ENCODE results near the gene KCNIP1. TPM values are rescaled to one million over a fixed set of nuclear protein-coding genes. Genes with fewer than 3 reads are reported as not detected.
A peak's percentile ranks its signal among the peaks of the same experiment; 100 is the strongest.

KCNIP1 gene
- total and polyA plus RNA-seq, 10 of the 15 experiments (the other 5 are each of a cell fraction or from before 2014, with no cell fraction given), result not detected

DNA sequence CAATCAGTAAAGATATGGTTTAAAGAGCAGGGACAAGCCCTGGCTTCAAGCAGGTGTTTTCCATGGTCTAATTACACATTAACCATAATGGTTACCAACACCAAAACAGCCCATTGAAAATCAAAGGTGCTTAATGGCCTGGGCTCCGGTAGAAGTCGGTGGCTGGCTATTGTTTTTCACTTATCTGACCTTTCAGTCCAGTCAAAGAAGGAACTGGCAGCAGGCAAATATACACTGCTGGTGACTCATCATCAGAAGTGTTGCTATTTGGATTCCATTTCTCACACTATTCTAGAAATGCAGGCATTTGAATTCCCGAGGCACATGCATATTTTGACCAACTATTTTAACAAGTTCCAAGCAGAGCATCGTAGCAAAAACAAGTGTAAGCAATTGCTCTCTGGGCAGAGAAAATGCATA is 253.4 kb downstream of the KCNIP1 start (continued):
- TF ChIP-seq, protein P1, sequence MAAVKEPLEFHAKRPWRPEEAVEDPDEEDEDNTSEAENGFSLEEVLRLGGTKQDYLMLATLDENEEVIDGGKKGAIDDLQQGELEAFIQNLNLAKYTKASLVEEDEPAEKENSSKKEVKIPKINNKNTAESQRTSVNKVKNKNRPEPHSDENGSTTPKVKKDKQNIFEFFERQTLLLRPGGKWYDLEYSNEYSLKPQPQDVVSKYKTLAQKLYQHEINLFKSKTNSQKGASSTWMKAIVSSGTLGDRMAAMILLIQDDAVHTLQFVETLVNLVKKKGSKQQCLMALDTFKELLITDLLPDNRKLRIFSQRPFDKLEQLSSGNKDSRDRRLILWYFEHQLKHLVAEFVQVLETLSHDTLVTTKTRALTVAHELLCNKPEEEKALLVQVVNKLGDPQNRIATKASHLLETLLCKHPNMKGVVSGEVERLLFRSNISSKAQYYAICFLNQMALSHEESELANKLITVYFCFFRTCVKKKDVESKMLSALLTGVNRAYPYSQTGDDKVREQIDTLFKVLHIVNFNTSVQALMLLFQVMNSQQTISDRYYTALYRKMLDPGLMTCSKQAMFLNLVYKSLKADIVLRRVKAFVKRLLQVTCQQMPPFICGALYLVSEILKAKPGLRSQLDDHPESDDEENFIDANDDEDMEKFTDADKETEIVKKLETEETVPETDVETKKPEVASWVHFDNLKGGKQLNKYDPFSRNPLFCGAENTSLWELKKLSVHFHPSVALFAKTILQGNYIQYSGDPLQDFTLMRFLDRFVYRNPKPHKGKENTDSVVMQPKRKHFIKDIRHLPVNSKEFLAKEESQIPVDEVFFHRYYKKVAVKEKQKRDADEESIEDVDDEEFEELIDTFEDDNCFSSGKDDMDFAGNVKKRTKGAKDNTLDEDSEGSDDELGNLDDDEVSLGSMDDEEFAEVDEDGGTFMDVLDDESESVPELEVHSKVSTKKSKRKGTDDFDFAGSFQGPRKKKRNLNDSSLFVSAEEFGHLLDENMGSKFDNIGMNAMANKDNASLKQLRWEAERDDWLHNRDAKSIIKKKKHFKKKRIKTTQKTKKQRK (IDR thresholded peaks at IDR 0.05; ENCODE audit: low read depth, low read length), result no peak
- TF ChIP-seq DPF2 (IDR thresholded peaks at IDR 0.05), result peak; percentile 72
- peak; percentile 50; the same call in 1 of the 2 replicates for TF ChIP-seq GATAD2B (conservative IDR thresholded peaks at IDR 0.05; ENCODE audit: low read depth)
- peak; percentile 91 for TF ChIP-seq NR2F1 (conservative IDR thresholded peaks at IDR 0.05)
- TF ChIP-seq RAD51 (IDR thresholded peaks at IDR 0.05), result peak; percentile 25; the same call in 1 of the 2 replicates
- TF ChIP-seq BHLHE40 (IDR thresholded peaks at IDR 0.05; ENCODE audit: borderline replicate concordance in 1 of 2, low read depth in 2 of 2, low read length in 1 of 2), result peak in 1 of 2 experiments; percentile 60; a peak in 1 of 4 replicates
- TF ChIP-seq CHD2 (IDR thresholded peaks at IDR 0.05; ENCODE audit: borderline replicate concordance, low read depth, low read length), result 0 out of 2 replicates have a peak, but pooled peaks have one; percentile 30
- peak; percentile 92 for TF ChIP-seq MTA2 (IDR thresholded peaks at IDR 0.05; ENCODE audit: low read depth)

DNA sequence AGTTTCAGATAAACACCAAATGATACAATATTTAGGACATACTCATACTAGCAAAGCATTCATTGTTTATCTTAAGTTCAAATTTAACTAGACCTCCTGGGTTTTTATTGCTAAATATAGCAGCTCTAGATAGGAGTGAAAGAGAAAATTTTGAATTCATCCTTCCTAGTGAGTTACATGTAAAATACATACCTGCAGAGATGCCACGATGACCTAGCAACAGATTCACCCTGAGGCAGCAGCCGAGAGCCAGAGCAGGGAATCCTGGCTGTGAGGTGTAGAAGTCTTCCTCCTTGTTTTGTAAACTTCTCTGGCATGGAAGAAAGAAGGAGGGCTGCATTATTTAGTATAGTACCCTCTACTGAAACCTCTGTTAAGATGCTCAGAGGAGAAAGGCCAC is 253.8 kb downstream of the KCNIP1 start:
- no peak overlapping the region for H2AFZ ChIP-seq (ENCODE audit: control insufficient read depth, low read depth, low read length)
- no peak for TF ChIP-seq FOS (IDR thresholded peaks at IDR 0.05; ENCODE audit: borderline replicate concordance, extremely low read depth, insufficient read length)
- TF ChIP-seq, protein P2, sequence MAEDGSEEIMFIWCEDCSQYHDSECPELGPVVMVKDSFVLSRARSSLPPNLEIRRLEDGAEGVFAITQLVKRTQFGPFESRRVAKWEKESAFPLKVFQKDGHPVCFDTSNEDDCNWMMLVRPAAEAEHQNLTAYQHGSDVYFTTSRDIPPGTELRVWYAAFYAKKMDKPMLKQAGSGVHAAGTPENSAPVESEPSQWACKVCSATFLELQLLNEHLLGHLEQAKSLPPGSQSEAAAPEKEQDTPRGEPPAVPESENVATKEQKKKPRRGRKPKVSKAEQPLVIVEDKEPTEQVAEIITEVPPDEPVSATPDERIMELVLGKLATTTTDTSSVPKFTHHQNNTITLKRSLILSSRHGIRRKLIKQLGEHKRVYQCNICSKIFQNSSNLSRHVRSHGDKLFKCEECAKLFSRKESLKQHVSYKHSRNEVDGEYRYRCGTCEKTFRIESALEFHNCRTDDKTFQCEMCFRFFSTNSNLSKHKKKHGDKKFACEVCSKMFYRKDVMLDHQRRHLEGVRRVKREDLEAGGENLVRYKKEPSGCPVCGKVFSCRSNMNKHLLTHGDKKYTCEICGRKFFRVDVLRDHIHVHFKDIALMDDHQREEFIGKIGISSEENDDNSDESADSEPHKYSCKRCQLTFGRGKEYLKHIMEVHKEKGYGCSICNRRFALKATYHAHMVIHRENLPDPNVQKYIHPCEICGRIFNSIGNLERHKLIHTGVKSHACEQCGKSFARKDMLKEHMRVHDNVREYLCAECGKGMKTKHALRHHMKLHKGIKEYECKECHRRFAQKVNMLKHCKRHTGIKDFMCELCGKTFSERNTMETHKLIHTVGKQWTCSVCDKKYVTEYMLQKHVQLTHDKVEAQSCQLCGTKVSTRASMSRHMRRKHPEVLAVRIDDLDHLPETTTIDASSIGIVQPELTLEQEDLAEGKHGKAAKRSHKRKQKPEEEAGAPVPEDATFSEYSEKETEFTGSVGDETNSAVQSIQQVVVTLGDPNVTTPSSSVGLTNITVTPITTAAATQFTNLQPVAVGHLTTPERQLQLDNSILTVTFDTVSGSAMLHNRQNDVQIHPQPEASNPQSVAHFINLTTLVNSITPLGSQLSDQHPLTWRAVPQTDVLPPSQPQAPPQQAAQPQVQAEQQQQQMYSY (CRISPR knock-in tag; IDR thresholded peaks at IDR 0.05), result no peak
- no peak for TF ChIP-seq RBBP5 (conservative IDR thresholded peaks at IDR 0.05)
- no peak for TF ChIP-seq STAT1 (conservative IDR thresholded peaks at IDR 0.05)
- TF ChIP-seq BACH1 (IDR thresholded peaks at IDR 0.05; ENCODE audit: borderline replicate concordance), result no peak

More for the DNA sequence above, 253.8 kb downstream of the KCNIP1 start:
- H3K4me1 ChIP-seq (ENCODE audit: control insufficient read depth, insufficient read depth, low read length), result no peaks in the 10 kb centered on the region
- DNase-seq (ENCODE audit: low read depth, low spot score) (no peak), FAIRE-seq (no peak), ATAC-seq (no peak)
- H3K9me3 ChIP-seq (replicated peaks; ENCODE audit: control insufficient read depth, insufficient read depth, low read length), result no peaks in the 10 kb centered on the region
- no peak overlapping the region for H3K27ac ChIP-seq (ENCODE audit: control insufficient read depth, insufficient read depth)
- in situ Hi-C loops (cut with MboI), result no loop called here
- no TSS peak for BruUV-seq (replicated peaks)
- ChIA-PET POLR2A (no interaction called here), RAD21 (ENCODE audit: unreplicated experiment) (no interaction called here), CTCF (no interaction called here), SMC1A (ENCODE audit: uncharacterized antibody, unreplicated experiment) (no interaction called here)
- H3K27me3 ChIP-seq (replicated peaks in 1 of 2; ENCODE audit: control insufficient read depth in 2 of 2, insufficient read depth in 2 of 2, low read length in 1 of 2), result peaks cover 0 to 2% of the 10 kb centered on the region in 2 experiments; a peak in 1 of 4 replicates
- intact Hi-C loops (cut with micrococcal nuclease; ENCODE audit: unreplicated experiment), result no loop called here
- no peaks in the 10 kb centered on the region for H3K36me3 ChIP-seq (ENCODE audit: control insufficient read depth in 2 of 2, insufficient read depth in 2 of 2, low read length in 1 of 2)
- H3K9ac ChIP-seq (ENCODE audit: control insufficient read depth, insufficient read depth, low read length), result no peak overlapping the region
- H3K4me3 ChIP-seq, result no peak overlapping the region
- H4K20me1 ChIP-seq (ENCODE audit: control insufficient read depth, insufficient read depth), result no peaks in the 10 kb centered on the region
- no peak overlapping the region for H3K4me2 ChIP-seq (ENCODE audit: control insufficient read depth, insufficient read depth)
- WGBS (ENCODE audit: insufficient coverage, insufficient replicate concordance, low lambda C conversion rate, missing lambda C conversion rate), result 11% methylated on average over 2 of the region's 2 CpGs
- no peaks in the 10 kb centered on the region for H3K79me2 ChIP-seq (ENCODE audit: control insufficient read depth, insufficient read depth, low read length)

All from GM12878 (cell line).